NCI-H226 (cell line): ENCODE data around the gene POLL.

Experiments used
- DNase-seq: peaks from one replicate; pipeline ENCODE4 v3.0.0-alpha.2; 2015

The POLL gene

GRCh38 chr10:101573885-101574753 lies 13.9 kb downstream of the POLL start:
- no peak for DNase-seq

- DNase-seq, result no peak
These were observed 15.3 kb downstream of the POLL start for GRCh38 chr10:101572785-101573184.

GRCh38 chr10:101572126-101572525 lies 15.9 kb downstream of the POLL start:
- no peak for DNase-seq

- DNase-seq, result no peak
These were observed 16.7 kb downstream of the POLL start for GRCh38 chr10:101571271-101571925.

GRCh38 chr10:101570428-101571270 lies 17.4 kb downstream of the POLL start:
- no peak for DNase-seq

- DNase-seq, result peak; percentile 68
These were observed 18.2 kb downstream of the POLL start for GRCh38 chr10:101569622-101570427.

- no peak for DNase-seq
These were observed 18.8 kb downstream of the POLL start for GRCh38 chr10:101569323-101569621.

GRCh38 chr10:101568054-101568745 lies 19.9 kb downstream of the POLL start:
- DNase-seq, result no peak

- no peak for DNase-seq
These were observed 20.7 kb downstream of the POLL start for GRCh38 chr10:101567165-101568006.

- no peak for DNase-seq
These were observed 21.5 kb downstream of the POLL start for GRCh38 chr10:101566333-101567164.

- DNase-seq, result no peak
These were observed 22.1 kb downstream of the POLL start for GRCh38 chr10:101565936-101566332.

GRCh38 chr10:101565370-101565900 lies 22.6 kb downstream of the POLL start:
- no peak for DNase-seq

GRCh38 chr10:101564490-101564991 lies 23.5 kb downstream of the POLL start:
- no peak for DNase-seq

- DNase-seq, result no peak
These were observed 24.5 kb downstream of the POLL start for GRCh38 chr10:101563497-101564040.

- no peak for DNase-seq
These were observed 25.1 kb downstream of the POLL start for GRCh38 chr10:101563007-101563406.

GRCh38 chr10:101562231-101562630 lies 25.8 kb downstream of the POLL start:
- no peak for DNase-seq

- DNase-seq, result no peak
These were observed 26.8 kb downstream of the POLL start for GRCh38 chr10:101561068-101561915.

- DNase-seq, result no peak
These were observed 27.6 kb downstream of the POLL start for GRCh38 chr10:101560298-101561067.
